WI38 (cell line): ENCODE results near the gene PHAF1.
A peak's percentile ranks its signal among the peaks of the same experiment; 100 is the strongest.

Source experiments
- H3K4me3 ChIP-seq: 2 replicates; pipeline ENCODE4 v1.5.1; 2011; ENCODE audit warnings: low read depth, mild to moderate bottlenecking, control low read depth, low read length
- TF ChIP-seq, protein P1 (sequence below): IDR thresholded peaks from 2 replicates; pipeline ENCODE4 v1.5.1; 2012; ENCODE audit warnings: low read depth, mild to moderate bottlenecking, control low read depth, low read length

Gene PHAF1

DNA sequence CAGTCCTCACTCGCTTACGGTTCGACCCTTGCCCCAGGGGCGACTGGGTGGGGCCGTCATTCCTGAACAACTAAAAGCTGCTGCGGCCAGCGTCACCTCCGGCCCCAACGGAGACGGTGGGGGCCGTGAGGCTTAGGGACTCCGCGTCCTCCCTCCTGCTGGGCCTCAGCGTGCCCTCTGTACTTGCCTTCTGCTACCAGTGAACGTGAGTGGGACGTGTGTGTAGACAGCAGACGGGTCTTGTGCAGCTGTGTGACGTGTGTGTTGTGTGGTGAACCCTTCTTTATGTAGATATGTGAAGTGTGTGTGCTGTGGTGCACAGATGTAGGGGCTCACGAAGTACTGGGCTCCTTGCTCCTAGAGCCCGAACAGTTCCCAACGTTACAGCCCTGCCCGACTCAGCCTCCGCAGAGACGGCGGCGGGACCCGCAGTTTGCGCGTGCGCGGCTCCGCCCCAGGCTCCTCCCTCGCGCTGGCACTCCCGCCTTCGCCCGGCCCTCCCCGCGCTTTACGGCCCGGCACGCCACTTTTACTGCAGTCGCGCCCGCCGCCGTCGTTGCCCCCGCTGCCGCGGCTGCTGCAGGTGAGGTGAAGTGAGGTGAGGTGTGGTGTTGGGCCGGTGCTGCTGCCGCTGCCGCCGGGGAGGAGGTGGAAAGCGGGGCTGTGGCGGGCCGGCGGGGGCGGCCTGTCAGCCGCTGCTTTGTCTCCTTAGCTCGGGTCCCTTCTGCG is at the start of gene PHAF1:
TSS of gene PHAF1 (plus strand) at position 535 of the 729 bp plus-strand sequence. CDS start 235 bp downstream, outside the sequence.
- peak within 1 kb of the TSS; percentile 98 for H3K4me3 ChIP-seq
- TF ChIP-seq, protein P1, sequence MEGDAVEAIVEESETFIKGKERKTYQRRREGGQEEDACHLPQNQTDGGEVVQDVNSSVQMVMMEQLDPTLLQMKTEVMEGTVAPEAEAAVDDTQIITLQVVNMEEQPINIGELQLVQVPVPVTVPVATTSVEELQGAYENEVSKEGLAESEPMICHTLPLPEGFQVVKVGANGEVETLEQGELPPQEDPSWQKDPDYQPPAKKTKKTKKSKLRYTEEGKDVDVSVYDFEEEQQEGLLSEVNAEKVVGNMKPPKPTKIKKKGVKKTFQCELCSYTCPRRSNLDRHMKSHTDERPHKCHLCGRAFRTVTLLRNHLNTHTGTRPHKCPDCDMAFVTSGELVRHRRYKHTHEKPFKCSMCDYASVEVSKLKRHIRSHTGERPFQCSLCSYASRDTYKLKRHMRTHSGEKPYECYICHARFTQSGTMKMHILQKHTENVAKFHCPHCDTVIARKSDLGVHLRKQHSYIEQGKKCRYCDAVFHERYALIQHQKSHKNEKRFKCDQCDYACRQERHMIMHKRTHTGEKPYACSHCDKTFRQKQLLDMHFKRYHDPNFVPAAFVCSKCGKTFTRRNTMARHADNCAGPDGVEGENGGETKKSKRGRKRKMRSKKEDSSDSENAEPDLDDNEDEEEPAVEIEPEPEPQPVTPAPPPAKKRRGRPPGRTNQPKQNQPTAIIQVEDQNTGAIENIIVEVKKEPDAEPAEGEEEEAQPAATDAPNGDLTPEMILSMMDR, result no peak

DNA sequence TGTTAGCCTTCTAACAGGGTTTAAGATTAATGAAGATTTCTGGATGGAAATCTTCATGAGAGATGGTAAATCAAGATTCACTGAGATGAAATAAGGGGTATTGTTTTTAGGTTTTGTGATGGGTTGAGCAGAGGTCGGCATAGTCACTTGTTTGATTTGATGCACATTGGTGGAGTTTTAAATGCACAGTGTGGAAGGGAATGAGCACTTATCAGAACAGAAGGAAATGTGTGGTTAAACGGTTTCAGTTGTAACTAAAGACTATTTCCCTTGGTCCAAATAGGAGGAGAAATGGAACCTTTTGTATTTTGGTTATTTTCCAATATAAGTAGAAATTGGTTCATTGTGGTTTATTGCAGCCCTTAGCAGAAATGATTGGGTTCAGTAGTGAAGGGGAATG is 46.7 kb upstream of the PHAF1 start:
- TF ChIP-seq, protein P1, result no peak
- H3K4me3 ChIP-seq, result no peak overlapping the region

DNA sequence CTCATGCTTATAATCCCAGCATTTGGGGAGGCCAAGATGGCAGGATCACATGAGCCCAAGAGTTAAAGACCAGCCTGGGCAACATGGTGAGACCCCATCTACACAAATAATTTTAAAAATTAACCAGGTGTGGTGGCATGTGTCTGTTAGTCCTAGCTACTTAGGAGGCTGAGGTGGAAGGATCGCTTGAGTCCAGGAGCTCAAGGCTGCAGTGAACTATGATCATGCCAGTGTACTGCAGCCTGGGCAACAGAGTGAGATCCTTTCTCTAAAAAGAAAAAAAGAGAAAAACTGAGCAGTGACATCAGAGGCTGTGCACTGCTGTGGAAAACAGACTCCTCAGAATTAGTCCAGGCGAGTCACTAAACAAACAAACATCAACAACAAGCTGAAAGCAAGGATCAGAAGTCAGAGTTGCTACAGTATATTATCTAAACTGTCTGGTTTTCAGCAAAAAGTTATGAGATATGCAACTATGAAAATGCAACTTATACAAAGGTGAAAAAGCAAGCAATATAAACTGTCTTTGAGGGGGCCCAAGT is 41.5 kb upstream of the PHAF1 start:
- H3K4me3 ChIP-seq, result no peak overlapping the region

DNA sequence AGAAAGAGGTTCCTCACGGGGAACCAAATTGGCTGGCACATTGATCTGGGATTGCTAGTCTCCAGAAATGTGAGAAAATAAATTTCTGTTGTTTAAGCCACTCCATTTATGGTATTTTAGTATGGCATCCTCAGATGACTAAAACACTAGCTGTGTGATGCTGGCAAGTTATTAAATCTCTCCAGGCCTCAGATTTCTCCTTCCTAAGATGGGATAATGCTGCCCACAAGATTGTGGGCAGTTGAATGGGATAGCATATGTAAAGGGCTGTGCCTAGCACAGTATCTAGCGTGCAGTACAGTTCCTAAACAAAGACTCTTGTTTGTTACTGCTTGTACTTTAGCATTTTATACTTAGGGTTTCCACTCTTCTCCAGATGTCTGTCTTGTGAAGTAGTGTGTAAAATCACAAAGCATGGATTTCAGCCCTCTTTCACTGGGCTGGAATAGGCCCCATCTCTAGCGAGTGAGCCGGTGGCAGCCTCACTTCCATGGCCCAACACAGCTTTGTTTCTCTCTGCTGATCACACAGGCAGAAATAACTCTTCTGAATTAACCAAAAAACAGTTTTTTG is 38.2 kb upstream of the PHAF1 start:
- H3K4me3 ChIP-seq, result no peak overlapping the region
- TF ChIP-seq, protein P1, result no peak

More for the DNA sequence above, 41.5 kb upstream of the PHAF1 start:
- TF ChIP-seq, protein P1, result no peak

DNA sequence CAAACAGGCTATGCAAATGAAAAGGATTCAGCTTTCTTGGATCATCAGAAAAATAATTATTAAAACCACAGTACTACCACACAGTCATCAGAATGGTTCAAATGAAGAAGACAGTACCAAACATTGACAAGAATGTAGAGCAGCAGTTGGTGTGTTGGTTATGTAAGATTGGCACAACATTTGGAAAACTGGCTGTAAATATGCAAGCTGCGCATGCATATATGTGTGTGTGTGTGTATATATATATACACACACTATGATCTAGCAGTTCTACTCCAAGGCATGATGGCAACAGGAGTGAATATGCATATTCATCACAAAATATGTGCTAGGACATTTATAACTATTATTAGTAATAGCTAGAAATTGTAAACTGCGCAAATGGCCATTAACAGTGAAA is 34.4 kb upstream of the PHAF1 start:
- TF ChIP-seq, protein P1, result no peak
- no peak overlapping the region for H3K4me3 ChIP-seq

DNA sequence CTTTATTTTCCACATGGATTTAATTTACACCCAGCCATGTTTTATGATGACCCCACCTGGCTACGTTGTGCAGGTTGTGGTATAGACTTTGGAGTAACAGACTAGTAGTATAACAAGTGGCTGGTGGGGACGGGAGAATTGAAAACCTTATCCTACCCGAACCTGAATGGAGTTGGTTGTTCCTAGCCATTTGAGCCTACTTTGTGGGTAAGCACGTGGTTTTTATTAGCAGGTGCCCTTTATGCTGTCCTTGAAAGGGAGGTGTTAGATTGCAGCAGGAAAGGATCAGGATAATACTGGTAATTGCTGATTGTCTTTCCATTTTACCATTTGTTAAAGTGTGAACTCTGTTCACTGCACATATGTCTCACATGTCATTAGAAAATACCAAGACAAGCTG is 31.9 kb upstream of the PHAF1 start:
- H3K4me3 ChIP-seq, result no peak overlapping the region
- TF ChIP-seq, protein P1, result no peak

DNA sequence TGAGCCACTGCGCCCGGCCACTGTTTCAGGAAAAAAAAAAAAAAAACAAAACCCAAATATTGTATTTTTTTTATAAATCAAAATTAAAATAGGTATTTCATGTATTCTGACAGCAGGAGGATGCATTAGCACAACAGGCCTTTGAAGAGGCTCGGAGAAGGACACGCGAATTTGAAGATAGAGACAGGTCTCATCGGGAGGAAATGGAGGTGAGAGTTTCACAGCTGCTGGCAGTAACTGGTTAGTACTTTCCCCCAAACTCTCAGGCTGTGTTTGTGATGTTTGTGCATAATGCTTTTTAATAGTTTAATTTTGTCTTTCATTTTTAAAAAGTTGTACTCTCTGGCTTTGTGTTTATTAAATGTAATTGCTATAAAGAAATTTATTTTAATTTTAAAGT is 27.6 kb upstream of the PHAF1 start:
- TF ChIP-seq, protein P1, result no peak
- H3K4me3 ChIP-seq, result no peak overlapping the region
